Stimulated activated CD8-positive, alpha-beta memory T cell treated with anti-CD3 and anti-CD28 coated beads, Interleukin-2, amount 100 ng/mL, for 1 hour (primary cell): Measurements from ENCODE around the gene ENDOD1.

Experiments
- DNase-seq, 2 donors: peaks; one replicate each; pipeline ENCODE4 v3.0.0-alpha.2; 2020; ENCODE audit warnings: low read depth in 2 of 2

ENDOD1 gene

DNA sequence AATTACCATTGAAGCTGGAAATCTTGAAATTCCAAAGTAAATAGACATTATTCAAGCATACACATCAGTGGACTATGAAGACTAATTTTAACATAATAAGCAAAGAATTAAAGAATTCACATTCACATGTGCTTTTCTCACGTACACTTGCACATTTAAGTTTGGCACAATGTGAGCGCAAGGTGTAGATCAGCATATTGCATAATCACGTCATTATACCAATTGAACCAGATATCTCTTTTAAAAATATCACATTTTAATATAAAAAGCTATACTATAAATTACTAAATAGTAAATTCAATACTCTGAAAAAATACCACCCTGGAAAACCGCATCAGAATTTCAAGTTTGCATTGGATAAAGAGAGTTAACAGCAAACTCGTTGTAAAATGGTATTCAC is 80.6 kb downstream of the ENDOD1 start:
- no peak for DNase-seq

DNA sequence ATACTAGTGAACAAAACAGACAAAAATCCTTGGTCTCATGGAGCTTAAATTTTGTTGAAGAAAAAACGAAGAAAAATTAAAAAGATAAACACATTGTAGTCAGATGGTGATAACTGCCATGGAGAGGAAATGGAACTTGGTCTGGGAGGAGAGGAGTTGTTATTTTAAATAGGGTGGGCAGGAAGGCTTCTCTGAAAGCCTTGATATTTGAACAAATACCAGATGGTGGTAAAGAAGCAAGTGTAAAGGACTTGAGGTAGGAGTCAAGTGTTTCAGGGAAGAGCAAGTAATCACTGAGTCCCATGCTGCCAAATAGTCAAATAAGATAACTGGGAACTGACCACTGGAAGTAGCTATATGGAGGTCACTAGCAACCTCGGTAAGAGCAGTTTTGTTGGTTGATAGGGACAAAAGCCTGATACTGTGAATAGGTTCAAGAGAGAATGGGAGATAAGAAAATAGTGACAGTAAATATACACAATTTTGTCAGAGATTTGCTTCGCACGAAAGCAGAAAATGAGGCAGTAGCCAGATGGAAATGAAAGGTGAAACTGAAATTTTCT is 86.3 kb downstream of the ENDOD1 start:
- DNase-seq: no peak
